ENCODE data around the gene ENPEP.

DNA sequence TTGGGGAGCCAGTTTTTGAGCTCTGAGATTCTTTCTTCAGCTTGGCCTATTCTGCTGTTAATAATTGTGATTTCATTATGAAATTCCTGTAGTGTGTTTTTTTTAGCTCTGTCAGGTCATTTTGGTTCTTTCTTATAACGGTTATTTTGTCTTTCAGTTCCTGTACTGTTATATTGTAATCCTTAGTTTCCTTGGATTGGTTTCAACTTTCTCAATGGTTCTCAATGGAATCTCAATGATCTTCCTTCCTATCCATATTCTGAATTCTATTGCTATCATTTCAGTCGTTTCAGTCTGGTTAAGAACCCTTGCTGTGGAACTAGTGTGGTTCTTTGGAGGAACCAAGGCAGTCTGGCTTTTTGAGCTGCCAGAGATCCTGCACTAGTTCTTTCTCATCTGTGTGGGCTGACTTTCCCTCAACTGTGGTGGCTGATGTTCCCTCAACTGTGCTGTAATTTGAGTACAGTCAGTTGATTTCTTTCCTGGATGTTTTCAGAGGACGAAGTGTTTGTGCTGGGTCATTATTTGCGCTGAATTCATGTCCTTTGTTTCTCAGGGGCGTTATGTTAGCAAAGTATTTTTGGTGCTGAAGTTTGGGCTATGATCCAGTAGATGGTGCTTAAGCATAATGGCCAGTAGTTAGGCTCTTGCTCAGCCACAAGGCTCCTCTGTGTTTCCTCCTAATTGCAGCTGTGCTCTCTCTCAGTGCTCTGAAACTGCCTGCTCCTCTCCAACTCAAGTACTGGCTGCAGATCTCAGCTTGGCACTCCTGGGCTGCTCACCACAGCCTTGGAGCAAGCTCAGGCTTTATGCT lies 27.5 kb downstream of the ENPEP start:
- TF ChIP-seq POLR2A (IDR thresholded peaks at IDR 0.05; ENCODE audit: low read depth, low read length) (no peak), POLR2AphosphoS5 (IDR thresholded peaks at IDR 0.05; ENCODE audit: low read depth, low read length) (no peak), TAF1 (IDR thresholded peaks at IDR 0.05; ENCODE audit: borderline replicate concordance, low read depth, low read length) (no peak)

All from GM12892 (cell line).